Gastrocnemius medialis (tissue), 4 donors: ENCODE measurements around the gene DPCD. TPM values are rescaled to one million over a fixed set of nuclear protein-coding genes. Genes with fewer than 3 reads are reported as not detected.

Experiments used
- ATAC-seq, 2 donors: fragments of 150-250 bp; one replicate each; pipeline ENCODE4 v1.9.1; 2016
- DNase-seq, 2 donors: peaks; one replicate each; pipeline ENCODE4 v3.0.0-alpha.2; 2019
- H3K27ac ChIP-seq, 4 donors: fragments of 200-600 bp; sonication (generic); 1 replicate in 1 of 4; 2 replicates in 3 of 4; pipeline ENCODE4 v1.5.1; 2016 to 2018; ENCODE audit warnings: mild to moderate bottlenecking in 2 of 4, moderate library complexity in 1 of 4
- H3K27me3 ChIP-seq, 3 donors: fragments of 200-600 bp; sonication (generic) in 2 of 3; 1 replicate in 1 of 3; 2 replicates in 2 of 3; pipeline versions ENCODE4 v1.5.1 to v1.6.0; 2016 to 2019; ENCODE audit warnings: mild to moderate bottlenecking in 1 of 3, moderate library complexity in 1 of 3
- H3K36me3 ChIP-seq, 2 donors: fragments of 200-600 bp; sonication (generic) in 1 of 2; one replicate each; pipeline ENCODE4 v1.5.1; 2017 to 2018
- H3K4me1 ChIP-seq, 2 donors: fragments of 200-600 bp; sonication (generic) in 1 of 2; one replicate each; pipeline ENCODE4 v1.5.1; 2016 to 2017; ENCODE audit warnings: mild to moderate bottlenecking in 2 of 2
- H3K4me3 ChIP-seq, 4 donors: fragments of 200-600 bp; sonication (generic) in 3 of 4; 1 replicate in 1 of 4; 2 replicates in 3 of 4; pipeline ENCODE4 v1.5.1; 2016 to 2019; ENCODE audit warnings: mild to moderate bottlenecking in 2 of 4
- H3K9me3 ChIP-seq, 3 donors: fragments of 200-600 bp; sonication (generic) in 2 of 3; 1 replicate in 1 of 3; 2 replicates in 2 of 3; pipeline ENCODE4 v1.5.1; 2016 to 2019
- POLR2A ChIP-seq, 2 donors: fragments of 450-650 bp; IDR thresholded peaks; one replicate each; pipeline ENCODE4 v1.6.1; 2017; ENCODE audit warnings: antibody characterized with exemption in 2 of 2, mild to moderate bottlenecking in 2 of 2, moderate library complexity in 2 of 2
- in situ Hi-C, 4 donors: fragments of 200-750 bp; cut with MboI; loops; one replicate each; pipeline versions ENCODE4 v1.15.0 to v1.8.0; 2017; ENCODE audit warnings: low sequenced_read_pairs in 4 of 4
- intact Hi-C: fragments of 100-400 bp; cut with DNase I; formaldehyde crosslinking; loops from one replicate; pipeline ENCODE4 v1.15.1; 2023; ENCODE audit warnings: low total_unique reads
- total RNA-seq, 4 donors: library from RNA; depleted of rRNA; stranded (reverse); fragments of >200 nt; gene quantifications; one replicate each; pipeline versions ENCODE4 v1.1.0 to v1.2.3, GENCODE V29; 2016
- TF ChIP-seq, protein P1 (sequence below), 5 experiments: fragments of 450-650 bp in 3 of 5; fragments of 200-600 bp in 2 of 5; sonication (generic) in 2 of 5; IDR thresholded peaks in 4 of 5; conservative IDR thresholded peaks in 1 of 5; 1 replicate in 4 of 5; 2 replicates in 1 of 5; pipeline ENCODE4 v1.5.1; 2016 to 2019; ENCODE audit warnings: antibody characterized with exemption in 5 of 5, mild to moderate bottlenecking in 3 of 5, moderate library complexity in 3 of 5

DPCD gene
- total RNA-seq, 4 donors from 2014 or later: 17.8 to 38.4 (median 22.9) TPM

DNA sequence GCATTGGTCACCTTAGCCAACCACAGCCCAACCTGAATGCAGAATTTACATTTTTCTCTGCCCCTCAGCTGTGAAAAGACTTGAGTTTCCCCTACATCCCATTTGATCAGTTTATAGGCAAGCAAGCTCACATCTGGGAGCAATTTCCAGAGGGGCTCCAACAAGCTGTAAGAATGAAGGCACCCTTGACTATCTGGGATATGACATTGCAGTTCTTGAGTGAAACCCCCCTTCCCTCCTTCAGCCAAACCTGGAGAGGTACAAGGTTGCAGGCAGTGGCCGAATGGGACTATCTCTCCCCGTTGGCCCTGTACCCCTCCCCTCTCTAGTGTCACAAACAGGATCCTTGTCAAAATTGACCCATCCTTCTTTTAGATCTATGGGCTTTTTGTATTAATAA, 30.6 kb upstream of the DPCD start:
- H3K36me3 ChIP-seq: peaks cover 0 to 17% of the 10 kb centered on the region in 2 donors
- in situ Hi-C loops (loop anchor here in 1 of 4 donors (25.0 kb wide), 1 partner anchor 245 kb away; no protein-coding TSS in a partner anchor), intact Hi-C loops (no loop called here)
- H3K27ac ChIP-seq: no peak overlapping the region
- no peaks in the 10 kb centered on the region for H3K9me3 ChIP-seq
- TF ChIP-seq POLR2A (IDR thresholded peaks at IDR 0.05): no peak
- TF ChIP-seq, protein P1, sequence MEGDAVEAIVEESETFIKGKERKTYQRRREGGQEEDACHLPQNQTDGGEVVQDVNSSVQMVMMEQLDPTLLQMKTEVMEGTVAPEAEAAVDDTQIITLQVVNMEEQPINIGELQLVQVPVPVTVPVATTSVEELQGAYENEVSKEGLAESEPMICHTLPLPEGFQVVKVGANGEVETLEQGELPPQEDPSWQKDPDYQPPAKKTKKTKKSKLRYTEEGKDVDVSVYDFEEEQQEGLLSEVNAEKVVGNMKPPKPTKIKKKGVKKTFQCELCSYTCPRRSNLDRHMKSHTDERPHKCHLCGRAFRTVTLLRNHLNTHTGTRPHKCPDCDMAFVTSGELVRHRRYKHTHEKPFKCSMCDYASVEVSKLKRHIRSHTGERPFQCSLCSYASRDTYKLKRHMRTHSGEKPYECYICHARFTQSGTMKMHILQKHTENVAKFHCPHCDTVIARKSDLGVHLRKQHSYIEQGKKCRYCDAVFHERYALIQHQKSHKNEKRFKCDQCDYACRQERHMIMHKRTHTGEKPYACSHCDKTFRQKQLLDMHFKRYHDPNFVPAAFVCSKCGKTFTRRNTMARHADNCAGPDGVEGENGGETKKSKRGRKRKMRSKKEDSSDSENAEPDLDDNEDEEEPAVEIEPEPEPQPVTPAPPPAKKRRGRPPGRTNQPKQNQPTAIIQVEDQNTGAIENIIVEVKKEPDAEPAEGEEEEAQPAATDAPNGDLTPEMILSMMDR (IDR thresholded peaks at IDR 0.05 in 4 of 5, conservative IDR thresholded peaks at IDR 0.05 in 1 of 5): no peak
- no peaks in the 10 kb centered on the region for H3K4me1 ChIP-seq
- H3K27me3 ChIP-seq: peaks cover 0 to 6% (median 0%) of the 10 kb centered on the region in 3 donors
- DNase-seq: no peak
- ATAC-seq: no peak
- no peak overlapping the region for H3K4me3 ChIP-seq

DNA sequence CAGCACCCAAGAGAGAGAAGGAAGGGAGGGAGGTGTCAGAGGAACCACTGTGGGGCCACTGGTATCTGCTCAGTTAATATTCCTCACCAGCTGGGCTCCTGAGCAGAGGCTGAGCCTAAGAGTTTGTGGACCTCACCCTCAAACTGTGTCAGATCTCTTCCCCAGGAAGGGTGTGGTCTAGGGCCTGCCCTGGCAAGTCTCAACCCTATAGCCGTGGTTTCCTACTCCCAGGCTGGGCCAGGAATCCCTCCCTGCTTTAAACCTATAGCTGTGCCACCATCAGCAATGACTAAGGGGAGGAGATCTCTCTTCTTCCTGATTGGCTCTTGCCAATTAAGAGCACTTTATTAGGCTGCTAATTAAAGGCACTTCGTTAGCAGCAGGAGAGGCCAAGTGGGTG, 29.9 kb upstream of the DPCD start:
- DNase-seq (no peak), ATAC-seq (peak in 1 of 2 donors; percentile 5)
- no peak overlapping the region for H3K27ac ChIP-seq
- TF ChIP-seq, protein P1 (IDR thresholded peaks at IDR 0.05 in 4 of 5, conservative IDR thresholded peaks at IDR 0.05 in 1 of 5): no peak
- TF ChIP-seq POLR2A (IDR thresholded peaks at IDR 0.05): no peak
- H3K4me1 ChIP-seq: no peaks in the 10 kb centered on the region
- no peaks in the 10 kb centered on the region for H3K9me3 ChIP-seq
- in situ Hi-C loops: loop anchor here in 1 of 4 donors (25.0 kb wide), 1 partner anchor 246 kb away; no protein-coding TSS in a partner anchor
- peaks cover 0 to 6% (median 3%) of the 10 kb centered on the region in 3 donors for H3K27me3 ChIP-seq
- intact Hi-C loops: no loop called here
- H3K4me3 ChIP-seq: no peak overlapping the region
- peaks cover 0 to 14% of the 10 kb centered on the region in 2 donors for H3K36me3 ChIP-seq

DNA sequence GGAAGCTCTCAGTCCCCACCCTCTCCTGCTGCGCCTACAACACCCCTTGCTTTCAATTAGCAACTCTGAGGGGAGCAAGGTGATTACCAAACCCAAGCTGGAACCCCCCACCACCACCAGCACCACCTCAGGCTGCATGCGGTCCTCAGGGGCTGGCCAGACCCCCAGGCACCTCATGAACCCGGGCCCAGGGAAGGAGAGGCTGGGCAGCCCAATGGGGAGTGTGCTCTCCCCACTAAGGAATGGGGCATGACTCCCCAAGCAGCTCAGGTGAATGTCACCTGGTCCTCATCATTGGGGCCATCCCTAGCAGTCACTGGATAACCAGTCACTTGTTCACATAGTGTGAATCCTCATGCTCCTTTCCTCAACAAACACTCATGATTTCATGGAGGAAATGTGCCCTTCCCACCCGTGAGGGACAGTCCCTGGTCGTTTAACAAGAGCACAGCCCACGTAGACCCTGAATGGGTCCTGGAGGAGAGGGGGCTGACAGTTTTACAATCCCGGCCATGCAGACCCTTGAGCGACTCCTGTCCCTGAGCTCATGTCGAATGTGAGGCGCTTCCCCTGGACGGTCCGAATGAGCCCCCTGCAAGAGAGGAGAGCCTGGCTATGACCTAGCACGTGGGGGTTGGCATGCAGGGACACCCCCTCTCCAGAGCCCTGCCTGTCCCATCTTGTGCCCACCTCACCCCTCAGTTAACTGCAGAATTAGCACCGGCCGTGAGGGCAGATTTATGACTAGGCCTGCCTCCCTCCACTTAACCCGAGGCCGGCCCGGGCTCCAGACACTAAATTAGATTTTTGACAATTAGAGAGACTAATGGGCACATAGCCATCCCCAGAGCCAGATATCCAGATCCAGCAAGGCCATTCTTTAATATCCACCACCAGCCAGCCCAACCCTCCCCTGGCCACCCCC, 29.2 kb upstream of the DPCD start:
- Histone ChIP-seq H3K4me3 (no peak overlapping the region), H3K36me3 (peaks cover 0 to 6% of the 10 kb centered on the region in 2 donors), H3K9me3 (no peaks in the 10 kb centered on the region), H3K27me3 (peaks cover 0 to 6% (median 3%) of the 10 kb centered on the region in 3 donors), H3K27ac (no peak overlapping the region), H3K4me1 (no peaks in the 10 kb centered on the region)
- TF ChIP-seq POLR2A (IDR thresholded peaks at IDR 0.05): no peak
- TF ChIP-seq, protein P1 (IDR thresholded peaks at IDR 0.05 in 4 of 5, conservative IDR thresholded peaks at IDR 0.05 in 1 of 5): no peak
- DNase-seq (no peak), ATAC-seq (no peak)
- in situ Hi-C loops (loop anchor here in 1 of 4 donors (25.0 kb wide), 1 partner anchor 247 kb away; no protein-coding TSS in a partner anchor), intact Hi-C loops (no loop called here)

DNA sequence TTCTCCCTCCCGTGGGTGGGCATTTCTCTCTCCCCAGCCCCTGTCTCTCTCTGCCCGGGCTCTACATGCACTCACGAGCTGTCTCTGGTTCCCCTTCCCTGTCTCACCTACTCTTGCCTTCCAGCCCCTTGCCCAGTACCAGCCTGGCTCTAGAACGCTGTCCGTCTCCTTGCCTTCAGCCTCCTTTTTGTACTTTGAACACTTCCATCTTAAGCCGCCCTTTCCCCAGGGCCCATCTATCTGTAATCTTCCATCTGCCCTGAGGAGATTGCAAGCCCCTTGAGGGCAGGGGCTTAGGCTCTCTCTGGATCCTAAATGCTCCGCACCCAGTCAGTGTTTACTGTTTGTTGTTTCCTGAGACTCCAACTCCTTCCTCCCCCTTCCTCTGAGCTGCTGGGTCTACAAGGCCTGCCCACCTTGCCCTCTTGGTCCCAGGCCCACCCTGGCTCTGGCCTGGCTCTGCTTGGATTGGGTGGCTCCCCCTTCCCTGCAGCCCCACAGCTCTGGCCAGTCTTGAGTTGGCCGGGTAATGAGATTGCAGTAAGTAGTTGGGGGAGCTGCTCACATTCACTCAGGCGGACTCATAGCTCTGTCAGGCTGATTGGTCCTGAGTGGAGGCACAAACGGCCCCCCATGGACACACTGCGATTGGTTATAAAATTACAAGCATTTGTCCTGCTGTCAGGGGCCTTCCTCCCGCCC, 28.4 kb upstream of the DPCD start:
- ATAC-seq: no peak
- H3K27me3 ChIP-seq: peaks cover 0 to 6% (median 3%) of the 10 kb centered on the region in 3 donors
- H3K9me3 ChIP-seq: no peaks in the 10 kb centered on the region
- DNase-seq: no peak
- no peaks in the 10 kb centered on the region for H3K36me3 ChIP-seq
- H3K4me3 ChIP-seq: no peak overlapping the region
- H3K4me1 ChIP-seq: no peaks in the 10 kb centered on the region
- no peak for TF ChIP-seq POLR2A (IDR thresholded peaks at IDR 0.05)
- TF ChIP-seq, protein P1 (IDR thresholded peaks at IDR 0.05 in 4 of 5, conservative IDR thresholded peaks at IDR 0.05 in 1 of 5): no peak
- no peak overlapping the region for H3K27ac ChIP-seq
- in situ Hi-C loops: loop anchor here (10.0 to 25.0 kb wide), 4 partner anchors 247 to 345 kb away; no protein-coding TSS in a partner anchor
- intact Hi-C loops: no loop called here
